ENCODE data around the gene PSMB2. TPM values are rescaled to one million over a fixed set of nuclear protein-coding genes. Genes with fewer than 3 reads are reported as not detected.
A peak's percentile ranks its signal among the peaks of the same experiment; 100 is the strongest.
"Not testable (repeated sequence)": the region's sequence is repeated elsewhere in the genome, so short reads cannot be mapped to it uniquely, and the experiment has no call there.

PSMB2 gene
- total RNA-seq: 38.1 TPM
- long read RNA-seq, transcript PSMB2-201 (6 exons, 2,701 nt): major isoform, 29 of 30 reads
- long read RNA-seq, partial matches to known transcripts: 0 of 30 reads
- long read RNA-seq, other reads (novel, unspliced or antisense): 1 of 30 reads

- ATAC-seq (peak; percentile 95), DNase-seq (ENCODE audit: missing footprints) (peak; percentile 97)
- intact Hi-C loops (cut with DNase I): loop anchor here (1.0 to 5.0 kb wide), 2 partner anchors 76 to 128 kb away; partner anchors contain the start of genes C1orf216 and CLSPN
These were observed at the start of gene PSMB2 for GRCh38 chr1:35641233-35641866. Gene PSMB2, minus strand, starts transcription at chr1:35641526. Its CDS starts 94 bp downstream, at chr1:35641432.

GRCh38 chr1:35691080-35691479 lies 49.8 kb upstream of the PSMB2 start:
- ATAC-seq (no peak), DNase-seq (ENCODE audit: missing footprints) (no peak)
- intact Hi-C loops (cut with DNase I): no loop called here

DNA sequence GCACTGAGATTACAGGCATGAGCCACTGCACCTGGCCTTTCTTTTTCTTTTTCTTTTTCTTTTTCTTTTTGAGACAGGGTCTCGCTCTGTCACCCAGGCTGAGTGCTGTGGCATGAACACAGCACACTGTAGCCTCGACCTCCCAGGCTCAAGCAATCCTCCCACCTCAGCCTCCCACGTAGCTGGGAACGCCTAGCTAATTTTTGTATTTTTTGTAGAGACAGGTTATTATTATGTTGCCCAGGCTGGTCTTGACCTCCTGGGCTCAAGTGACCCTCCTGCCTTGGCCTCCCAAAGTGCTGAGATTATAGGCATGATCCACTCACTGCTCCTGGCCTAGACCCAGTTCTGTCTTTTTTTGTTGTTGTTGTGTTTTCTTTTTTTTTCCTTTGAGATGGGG lies 48.8 kb upstream of the PSMB2 start:
- ATAC-seq; DNase-seq (ENCODE audit: missing footprints); intact Hi-C loops (cut with DNase I): not testable (repeated sequence)

DNA sequence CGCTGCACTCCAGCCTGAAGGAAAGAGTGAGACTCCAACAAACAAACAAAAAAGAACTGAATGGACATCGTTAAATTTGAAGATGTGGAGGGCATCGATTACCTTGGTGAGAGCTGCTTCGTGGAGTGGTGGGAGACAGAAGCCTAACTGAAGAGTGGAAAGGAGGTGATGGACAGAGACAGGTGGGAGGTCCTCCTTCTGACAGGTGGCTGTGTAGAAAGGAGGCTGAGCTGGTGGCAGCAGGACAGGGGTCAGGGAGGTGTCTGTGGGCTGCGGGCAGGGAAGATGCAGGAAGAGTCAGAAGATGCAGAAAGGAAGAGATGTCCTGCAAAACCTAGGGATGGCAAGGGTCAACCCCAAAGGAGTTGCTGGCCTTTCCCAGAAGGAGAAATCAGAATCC lies 46.8 kb upstream of the PSMB2 start:
- ATAC-seq (no peak), DNase-seq (ENCODE audit: missing footprints) (no peak)
- intact Hi-C loops (cut with DNase I): no loop called here

- ATAC-seq (no peak), DNase-seq (ENCODE audit: missing footprints) (no peak)
- intact Hi-C loops (cut with DNase I): no loop called here
These were observed 41.7 kb upstream of the PSMB2 start for GRCh38 chr1:35683012-35683411.

- DNase-seq (ENCODE audit: missing footprints) (no peak), ATAC-seq (no peak)
- intact Hi-C loops (cut with DNase I): no loop called here
These were observed 38.9 kb upstream of the PSMB2 start for GRCh38 chr1:35680271-35680670.

DNA sequence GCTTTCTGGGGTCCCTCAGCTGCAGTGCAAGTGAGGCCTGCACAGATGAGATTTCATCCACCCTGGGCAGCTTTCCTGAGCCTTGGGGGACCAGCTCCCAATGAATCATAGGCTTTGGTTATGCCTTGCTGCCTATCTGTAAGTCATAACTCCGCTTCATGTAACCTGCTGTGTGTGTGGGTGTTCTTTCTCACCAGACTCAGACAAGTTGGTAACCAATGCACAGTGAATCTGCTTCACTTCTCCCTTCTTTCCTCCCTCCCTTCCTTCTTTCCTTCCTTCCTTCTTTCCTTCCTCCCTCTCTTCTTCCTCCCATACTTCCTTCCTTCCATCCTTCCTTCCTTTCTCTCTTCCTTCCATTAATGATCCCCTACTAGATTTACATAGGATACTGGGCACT lies 34.4 kb upstream of the PSMB2 start:
- intact Hi-C loops (cut with DNase I): no loop called here
- no peak for DNase-seq (ENCODE audit: missing footprints)
- no peak for ATAC-seq

DNA sequence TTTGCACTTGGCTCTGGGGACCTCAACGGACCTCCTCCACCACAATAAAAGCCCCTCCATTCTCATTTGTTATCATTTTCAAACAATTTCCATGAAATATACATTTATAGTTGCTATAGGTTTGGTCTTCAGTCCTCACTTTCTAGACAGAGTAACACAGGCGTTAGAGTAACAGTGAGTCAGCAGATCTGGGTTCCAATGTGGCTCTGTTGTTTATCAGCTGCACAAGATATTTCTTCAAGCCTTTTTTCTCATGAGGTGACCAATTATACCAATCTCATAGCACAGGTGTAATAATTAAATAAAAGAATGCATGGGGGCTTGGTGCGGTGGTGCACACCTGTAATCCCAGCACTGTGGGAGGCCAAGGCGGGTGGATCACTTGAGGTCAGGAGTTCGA lies 32.8 kb upstream of the PSMB2 start:
- no peak for DNase-seq (ENCODE audit: missing footprints)
- intact Hi-C loops (cut with DNase I): no loop called here
- no peak for ATAC-seq

GRCh38 chr1:35672116-35672515 lies 30.8 kb upstream of the PSMB2 start:
- intact Hi-C loops (cut with DNase I): no loop called here
- ATAC-seq: no peak
- no peak for DNase-seq (ENCODE audit: missing footprints)

DNA sequence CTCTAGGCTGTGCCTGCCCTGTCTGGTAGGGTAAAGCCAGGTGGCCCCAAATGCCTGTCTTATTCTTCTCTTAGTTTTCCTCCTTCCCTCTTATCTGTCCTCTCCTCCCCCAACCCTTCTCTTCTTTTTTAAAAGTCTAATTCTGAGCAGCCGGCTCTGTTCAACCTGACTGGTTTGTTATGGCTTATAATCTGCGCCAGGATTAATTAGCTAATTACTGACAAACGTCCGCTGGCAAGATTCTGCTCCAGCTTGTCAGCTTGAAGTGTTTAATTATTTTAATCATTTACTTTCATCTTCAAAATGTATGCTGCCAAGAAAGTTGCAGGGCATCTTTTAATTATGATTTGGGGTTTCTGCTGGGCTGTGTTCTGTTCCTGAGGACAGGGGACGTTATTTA lies 27.2 kb upstream of the PSMB2 start:
- intact Hi-C loops (cut with DNase I): no loop called here
- DNase-seq (ENCODE audit: missing footprints): no peak
- ATAC-seq: no peak

DNA sequence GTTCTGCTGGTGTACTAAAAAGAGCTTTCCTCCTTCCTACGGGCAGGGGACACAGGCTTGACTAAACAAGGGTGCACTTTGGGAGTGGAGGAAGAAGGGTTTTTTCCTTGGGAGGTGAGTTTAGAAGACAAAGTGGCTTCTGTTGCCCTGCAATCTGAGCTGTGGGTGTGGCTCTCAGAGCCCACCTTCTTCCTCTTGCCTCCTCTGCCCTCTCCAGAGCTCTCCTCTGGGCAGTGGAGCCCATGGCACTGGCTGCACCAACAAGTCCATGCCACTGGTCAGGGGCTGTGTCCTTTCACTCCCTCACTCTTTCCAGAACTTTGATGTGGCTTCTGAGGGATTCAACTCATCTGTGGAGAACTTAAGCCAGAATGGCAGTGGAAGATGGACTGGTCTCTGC lies 25.6 kb upstream of the PSMB2 start:
- intact Hi-C loops (cut with DNase I): no loop called here
- DNase-seq (ENCODE audit: missing footprints): no peak
- no peak for ATAC-seq

GRCh38 chr1:35666216-35666615 lies 24.9 kb upstream of the PSMB2 start:
- ATAC-seq: no peak
- intact Hi-C loops (cut with DNase I): no loop called here
- no peak for DNase-seq (ENCODE audit: missing footprints)

DNA sequence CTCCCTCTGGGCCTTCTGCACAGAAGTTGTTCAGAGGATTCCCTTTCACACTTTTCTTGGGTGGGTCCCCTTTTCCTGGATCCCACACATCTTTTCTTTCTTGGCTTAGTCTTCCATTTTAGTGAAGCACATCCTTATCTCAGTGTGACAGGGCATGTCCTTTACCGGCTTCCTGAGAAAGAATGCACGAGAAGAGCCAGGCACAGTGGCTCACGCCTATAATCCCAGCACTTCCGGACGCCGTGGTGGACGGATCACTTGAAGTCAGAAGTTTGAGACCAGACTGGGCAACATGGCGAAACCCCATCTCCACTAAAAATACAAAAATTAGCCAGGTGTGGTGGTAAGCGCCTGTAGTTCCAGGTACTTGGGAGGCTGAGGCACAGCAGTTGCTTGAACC lies 22.1 kb upstream of the PSMB2 start:
- ATAC-seq (no peak), DNase-seq (ENCODE audit: missing footprints) (no peak)
- intact Hi-C loops (cut with DNase I): no loop called here

DNA sequence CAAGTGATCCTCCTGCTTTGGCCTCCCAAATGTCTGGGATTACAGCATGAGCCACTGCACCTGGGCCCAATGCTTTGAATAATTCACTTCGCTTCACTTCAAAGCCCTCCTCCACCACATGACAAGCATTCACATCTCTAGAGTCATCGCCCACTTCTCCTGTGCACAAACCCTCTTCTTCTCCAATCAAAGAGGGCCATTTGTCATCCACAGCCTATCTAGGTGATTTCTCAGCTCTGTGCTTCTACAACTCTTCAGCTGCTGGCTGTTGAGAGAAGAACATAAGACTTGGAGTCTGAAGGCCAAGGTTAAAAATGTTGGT lies 20.1 kb upstream of the PSMB2 start:
- DNase-seq (ENCODE audit: missing footprints): no peak

GRCh38 chr1:35660581-35661473 lies 19.5 kb upstream of the PSMB2 start:
- ATAC-seq (no peak), DNase-seq (ENCODE audit: missing footprints) (no peak)
- intact Hi-C loops (cut with DNase I): no loop called here

More for the DNA sequence above, 20.1 kb upstream of the PSMB2 start:
- intact Hi-C loops (cut with DNase I): no loop called here
- ATAC-seq: no peak

GRCh38 chr1:35659589-35659988 lies 18.3 kb upstream of the PSMB2 start:
- ATAC-seq (no peak), DNase-seq (ENCODE audit: missing footprints) (no peak)
- intact Hi-C loops (cut with DNase I): no loop called here

DNA sequence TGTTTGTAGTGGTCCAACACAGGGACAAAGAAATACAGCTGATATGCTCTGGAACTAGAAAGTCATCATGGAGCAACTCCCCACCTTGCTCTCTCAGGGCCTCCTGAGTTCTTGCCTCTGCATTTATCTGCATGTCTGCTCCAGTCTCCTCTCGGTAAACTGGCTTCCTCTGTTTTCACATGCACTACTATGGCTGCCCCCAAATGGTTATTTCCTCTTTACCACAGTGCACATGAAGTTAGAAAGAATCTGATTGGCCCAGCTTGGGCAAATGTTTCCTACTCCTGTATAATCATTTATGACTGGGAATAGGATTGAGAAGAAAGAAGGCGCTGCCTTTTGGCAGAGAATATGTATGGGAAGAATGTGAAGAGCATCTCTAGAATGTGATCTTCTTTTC lies 16.5 kb upstream of the PSMB2 start:
- intact Hi-C loops (cut with DNase I): no loop called here
- ATAC-seq: no peak
- DNase-seq (ENCODE audit: missing footprints): no peak

DNA sequence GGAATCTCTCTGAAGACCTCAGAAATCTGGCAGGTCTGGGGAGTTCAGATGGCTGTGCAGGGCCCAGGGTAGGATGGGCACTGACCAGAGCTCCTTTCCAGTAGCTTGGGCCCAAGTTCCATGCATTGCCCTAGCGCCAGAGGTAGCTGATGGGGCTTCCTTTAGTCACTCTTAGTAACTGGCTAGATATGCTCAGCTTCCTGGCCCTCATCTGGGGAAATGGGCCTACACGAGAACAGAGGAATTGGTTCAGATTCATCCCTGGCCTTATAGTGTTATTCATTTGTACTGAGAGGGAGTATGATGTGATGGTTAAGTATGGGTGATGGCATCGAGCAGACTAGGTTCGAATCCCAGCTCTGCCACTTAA lies 15.5 kb upstream of the PSMB2 start:
- intact Hi-C loops (cut with DNase I): no loop called here
- ATAC-seq (no peak), DNase-seq (ENCODE audit: missing footprints) (no peak)

DNA sequence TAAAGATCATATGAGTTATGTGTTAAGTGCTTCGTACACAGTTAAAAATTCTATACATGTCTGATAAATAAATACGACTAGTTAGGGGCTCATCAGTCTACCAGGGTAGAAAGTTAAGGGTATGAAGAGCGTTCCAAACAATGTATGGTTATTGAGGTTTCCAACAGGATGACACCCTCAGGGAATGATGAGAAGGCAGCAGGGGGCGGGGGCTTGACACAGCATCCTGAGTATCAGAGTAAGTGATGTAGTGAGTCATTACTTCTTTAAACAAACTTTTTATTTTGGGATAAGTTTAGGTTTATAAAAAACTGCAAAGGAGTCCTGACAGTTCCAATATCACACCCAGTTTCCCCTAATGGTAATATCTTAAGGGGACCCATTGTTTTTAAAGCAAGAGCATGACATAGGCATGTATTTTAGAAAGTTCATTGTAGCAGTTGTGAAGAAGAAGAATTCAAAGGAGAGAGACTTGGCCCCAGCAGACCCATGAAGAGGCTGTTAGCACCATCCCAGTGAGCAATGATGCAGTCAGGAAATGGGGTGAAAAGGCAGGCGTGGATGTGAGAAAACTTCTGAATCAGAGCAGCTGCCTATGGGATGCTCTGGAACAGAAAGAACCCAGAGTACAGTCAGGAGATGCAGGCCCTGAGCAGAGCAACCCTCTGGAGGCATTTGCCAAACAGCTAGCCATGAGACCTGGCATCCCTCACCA lies 15.0 kb upstream of the PSMB2 start:
- intact Hi-C loops (cut with DNase I): no loop called here
- DNase-seq (ENCODE audit: missing footprints): no peak
- ATAC-seq: no peak

- ATAC-seq (no peak), DNase-seq (ENCODE audit: missing footprints) (no peak)
- intact Hi-C loops (cut with DNase I): no loop called here
These were observed 13.9 kb upstream of the PSMB2 start for GRCh38 chr1:35655196-35655595.

Measured in Right ventricle myocardium inferior (tissue), 1 donor.